Testis (tissue), 2 donors: Measurements from ENCODE around the gene GRAMD1B.
"Not testable (repeated sequence)": the region's sequence is repeated elsewhere in the genome, so short reads cannot be mapped to it uniquely, and the experiment has no call there.

ENCODE experiments used
- CTCF ChIP-seq, 3 experiments: fragments of 450-650 bp in 2 of 3; fragments of 200-600 bp in 1 of 3; sonication (generic) in 1 of 3; IDR thresholded peaks; one replicate each; pipeline ENCODE4 v1.5.1; 2016 to 2019; ENCODE audit warnings: antibody characterized with exemption in 3 of 3, mild to moderate bottlenecking in 2 of 3, moderate library complexity in 1 of 3
- POLR2A ChIP-seq: fragments of 450-650 bp; IDR thresholded peaks from one replicate; pipeline ENCODE4 v1.6.1; 2017; ENCODE audit warnings: antibody characterized with exemption, mild to moderate bottlenecking, moderate library complexity

DNA sequence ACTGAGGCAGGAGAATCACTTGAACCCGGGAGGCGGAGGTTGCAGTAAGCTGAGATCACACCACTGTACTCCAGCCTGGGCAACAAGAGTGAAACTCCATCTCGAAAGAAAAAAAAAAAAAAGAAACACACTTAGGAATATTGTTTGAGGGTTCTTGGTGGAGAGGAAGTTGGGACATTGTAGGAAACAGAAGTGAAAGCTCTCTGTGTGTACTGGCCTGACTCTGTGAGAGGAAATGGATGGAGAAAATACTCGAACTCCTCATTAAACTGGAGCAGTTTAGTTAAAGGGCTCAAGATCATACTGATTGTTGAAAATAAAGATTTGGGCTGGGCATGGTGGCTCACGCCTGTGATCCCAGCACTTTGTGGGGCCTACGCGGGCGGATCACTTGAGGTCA lies 35.6 kb downstream of the GRAMD1B start:
- TF ChIP-seq POLR2A; CTCF (IDR thresholded peaks at IDR 0.05): not testable (repeated sequence)
